HG03196 (cell line): ENCODE data around the gene ADGRG4.

Experiments used
- ATAC-seq: cut with Tn5 transposase; IDR thresholded peaks from one replicate; pipeline ENCODE4 v1.9.1; 2021; ENCODE audit not compliant: unreplicated experiment

The ADGRG4 gene

GRCh38 chrX:136457303-136457917, 156.6 kb downstream of the ADGRG4 start:
- ATAC-seq, result no peak

- ATAC-seq, result no peak
Measured at GRCh38 chrX:136464589-136464988, 163.8 kb downstream of the ADGRG4 start.
